Measurements from ENCODE around the gene GOLGA6A. TPM values are rescaled to one million over a fixed set of nuclear protein-coding genes. Genes with fewer than 3 reads are reported as not detected.

Gene GOLGA6A
- total and polyA plus RNA-seq, 2 of the 13 experiments (the other 11 are each of a cell fraction or from before 2014, with no cell fraction given), result 0.04 to 0.22 TPM

DNA sequence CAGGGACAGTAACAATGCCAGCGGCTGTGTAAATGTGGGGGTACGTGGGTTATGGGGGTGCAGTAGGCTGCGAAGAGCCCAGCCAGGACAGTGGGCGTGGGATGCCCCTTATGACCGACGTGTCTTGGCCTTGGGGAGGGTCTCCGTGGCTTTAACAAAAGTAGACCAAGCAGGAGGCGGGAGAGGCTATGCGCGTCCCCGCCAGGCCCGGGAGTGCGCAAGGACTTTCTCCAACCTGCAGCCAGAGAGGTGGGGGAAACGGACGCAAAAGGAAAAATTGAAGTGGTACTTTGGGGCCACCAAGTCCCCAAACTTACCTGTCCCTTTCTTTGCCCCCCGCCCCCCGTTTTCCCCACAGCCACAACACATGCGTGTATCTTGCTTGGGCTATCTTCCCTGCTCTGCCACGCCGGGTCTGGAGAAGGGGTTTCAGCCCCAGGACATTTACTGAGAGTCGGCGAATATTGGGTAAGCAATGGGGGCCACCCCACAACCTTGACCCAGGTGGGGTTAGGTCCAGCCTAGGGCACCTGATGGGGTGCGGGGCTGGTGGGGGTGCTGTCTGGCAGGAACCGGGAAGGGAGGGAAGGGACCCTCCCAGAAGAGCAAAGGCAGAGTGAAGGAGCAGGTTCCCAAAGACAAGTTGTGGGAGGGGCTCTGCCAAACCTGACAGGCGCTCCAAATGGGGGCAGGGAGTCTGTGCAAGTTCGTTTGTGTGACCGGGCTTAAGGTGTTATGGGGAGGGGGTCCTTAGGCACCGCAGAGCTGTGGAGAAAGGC, 48.7 kb upstream of the GOLGA6A start:
- Histone ChIP-seq H3K9ac (ENCODE audit: insufficient read depth, low read depth, low read length) (no peak overlapping the region), H3K27ac (ENCODE audit: extremely low read length, insufficient read depth, low read length) (no peak overlapping the region), H3K4me2 (ENCODE audit: low read depth, low read length) (no peak overlapping the region), H3K4me3 (replicated peaks in 1 of 3; ENCODE audit: insufficient read depth in 1 of 3, low read depth in 2 of 3, low read length in 3 of 3) (no peak overlapping the region), H3K9me3 (ENCODE audit: low read length) (no peaks in the 10 kb centered on the region), H2AFZ (ENCODE audit: low read length) (no peak overlapping the region), H3K4me1 (ENCODE audit: insufficient read depth, low read length) (no peaks in the 10 kb centered on the region), H3K36me3 (replicated peaks in 1 of 2; ENCODE audit: control insufficient read depth in 1 of 2, insufficient read depth in 2 of 2, low read length in 2 of 2) (no peaks in the 10 kb centered on the region), H3K27me3 (ENCODE audit: control insufficient read depth in 1 of 2, insufficient read depth in 2 of 2, low read length in 2 of 2) (peaks cover 10 to 60% of the 10 kb centered on the region in 2 experiments; a peak in 4 of 5 replicates), H4K20me1 (ENCODE audit: insufficient read depth, low read length) (0 out of 2 replicates have a peak, but pooled peaks cover 2% of the 10 kb centered on the region), H3K79me2 (ENCODE audit: insufficient read depth, low read length) (no peaks in the 10 kb centered on the region)
- POLR2A ChIA-PET, result no interaction called here
- in situ Hi-C loops (cut with HindIII; ENCODE audit: extremely low pct_ligation_motif_present, low pct_unique_long_range_greater_than_20kb) (no loop called here), intact Hi-C loops (cut with micrococcal nuclease; ENCODE audit: unreplicated experiment) (no loop called here)
- 29% methylated on average over 26 of the region's 28 CpGs for WGBS (ENCODE audit: low lambda C conversion rate)
- no TSS peak for BruUV-seq (replicated peaks)
- ATAC-seq, result no peak
- no peak for FAIRE-seq
- TF ChIP-seq TEAD2 (CRISPR knock-in tag; IDR thresholded peaks at IDR 0.05) (no peak), RORA (CRISPR knock-in tag; IDR thresholded peaks at IDR 0.05) (no peak), MLLT10 (CRISPR knock-in tag; IDR thresholded peaks at IDR 0.05) (no peak), SETDB1 (CRISPR knock-in tag; IDR thresholded peaks at IDR 0.05; ENCODE audit: borderline replicate concordance) (no peak), KLF13 (CRISPR knock-in tag; IDR thresholded peaks at IDR 0.05) (no peak)
- TF ChIP-seq, protein P1, sequence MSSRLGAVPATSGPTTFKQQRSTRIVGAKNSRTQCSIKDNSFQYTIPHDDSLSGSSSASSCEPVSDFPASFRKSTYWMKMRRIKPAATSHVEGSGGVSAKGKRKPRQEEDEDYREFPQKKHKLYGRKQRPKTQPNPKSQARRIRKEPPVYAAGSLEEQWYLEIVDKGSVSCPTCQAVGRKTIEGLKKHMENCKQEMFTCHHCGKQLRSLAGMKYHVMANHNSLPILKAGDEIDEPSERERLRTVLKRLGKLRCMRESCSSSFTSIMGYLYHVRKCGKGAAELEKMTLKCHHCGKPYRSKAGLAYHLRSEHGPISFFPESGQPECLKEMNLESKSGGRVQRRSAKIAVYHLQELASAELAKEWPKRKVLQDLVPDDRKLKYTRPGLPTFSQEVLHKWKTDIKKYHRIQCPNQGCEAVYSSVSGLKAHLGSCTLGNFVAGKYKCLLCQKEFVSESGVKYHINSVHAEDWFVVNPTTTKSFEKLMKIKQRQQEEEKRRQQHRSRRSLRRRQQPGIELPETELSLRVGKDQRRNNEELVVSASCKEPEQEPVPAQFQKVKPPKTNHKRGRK (CRISPR knock-in tag; IDR thresholded peaks at IDR 0.05), result no peak
- DNase-seq (ENCODE audit: low spot score), result no peak
- CTCF ChIA-PET (ENCODE audit: low intra/inter-chr PET ratio, low total read pairs), result no interaction called here

All from HepG2 (cell line).